Measurements from ENCODE around the gene UBAC2.

UBAC2 gene

DNA sequence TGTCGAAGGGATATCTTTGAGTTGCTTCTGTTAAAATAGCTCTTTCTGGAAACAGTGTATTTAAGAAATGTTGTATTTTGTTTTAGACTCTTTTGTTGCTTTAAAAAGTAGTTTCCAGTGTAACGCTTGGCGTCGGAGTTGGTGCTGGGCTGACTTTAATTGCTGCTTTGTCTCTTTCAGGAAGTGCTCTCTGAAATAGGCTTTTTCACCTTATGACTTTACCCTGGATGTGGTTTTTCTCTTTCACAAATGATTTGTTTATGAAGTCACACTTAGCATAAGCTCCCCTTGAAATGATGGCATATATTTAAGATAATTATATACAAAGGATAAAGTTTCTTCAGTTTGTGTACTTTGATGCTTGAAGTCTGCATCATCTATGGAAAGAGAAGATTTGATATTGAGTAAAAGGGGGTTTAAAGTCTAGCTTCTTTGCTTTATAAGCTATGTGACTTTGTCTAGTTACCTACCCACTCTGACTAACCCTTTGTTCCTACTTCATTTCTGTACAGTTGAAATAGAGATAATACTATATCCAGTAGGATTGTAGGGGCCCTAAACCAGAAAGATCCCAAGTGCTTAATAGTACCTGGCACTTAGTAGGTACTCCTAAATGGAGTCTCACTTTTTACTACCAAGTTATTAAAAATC, 57.7 kb downstream of the UBAC2 start, which contains the start of gene GPR18:
TSS of gene GPR18 (minus strand) at position 170 of the 651 bp plus-strand sequence. CDS start 2,507 bp downstream, outside the sequence.
- TF ChIP-seq EZH2 (IDR thresholded peaks at IDR 0.05; ENCODE audit: borderline replicate concordance, low read depth, low read length, severe bottlenecking): no peak
- no peak for DNase-seq

GRCh38 chr13:99258946-99259345, 58.3 kb downstream of the UBAC2 start:
- no peak overlapping the region for H3K4me2 ChIP-seq (ENCODE audit: insufficient read depth, low read length)
- H3K4me3 ChIP-seq (ENCODE audit: low read depth in 1 of 2, low read length in 2 of 2): no peak overlapping the region
- no peaks in the 10 kb centered on the region for H3K27me3 ChIP-seq (ENCODE audit: insufficient read depth, low read length, poor library complexity)
- 0 out of 2 replicates have a peak, but pooled peaks cover 2% of the 10 kb centered on the region for H3K4me1 ChIP-seq (ENCODE audit: insufficient read depth, low read length)
- peaks cover 3% of the 10 kb centered on the region; the same call in 1 of the 2 replicates for H3K79me2 ChIP-seq (ENCODE audit: insufficient read depth, low read length)
- no peak for TF ChIP-seq EZH2 (IDR thresholded peaks at IDR 0.05; ENCODE audit: borderline replicate concordance, low read depth, low read length, severe bottlenecking)
- no peaks in the 10 kb centered on the region for H4K20me1 ChIP-seq (ENCODE audit: insufficient read depth, low read length)
- ATAC-seq (ENCODE audit: insufficient read depth, low read depth) (no peak), DNase-seq (no peak)
- peaks cover 41% of the 10 kb centered on the region for H3K36me3 ChIP-seq (ENCODE audit: insufficient read depth, low read length)
- no peak overlapping the region for H2AFZ ChIP-seq (ENCODE audit: low read depth, low read length)
- H3K9me3 ChIP-seq (ENCODE audit: insufficient read depth, low read length, severe bottlenecking): no peaks in the 10 kb centered on the region
- H3K27ac ChIP-seq (ENCODE audit: low read length): no peak overlapping the region
- H3K9ac ChIP-seq (ENCODE audit: low read depth, low read length): no peak overlapping the region

More for the DNA sequence above, 57.7 kb downstream of the UBAC2 start, which contains the start of gene GPR18:
- Histone ChIP-seq H3K4me1 (ENCODE audit: insufficient read depth, low read length) (0 out of 2 replicates have a peak, but pooled peaks cover 2% of the 10 kb centered on the region), H3K27ac (ENCODE audit: low read length) (no peak within 1 kb of the TSS), H3K9me3 (ENCODE audit: insufficient read depth, low read length, severe bottlenecking) (no peaks in the 10 kb centered on the region), H3K9ac (ENCODE audit: low read depth, low read length) (no peak within 1 kb of the TSS), H3K36me3 (ENCODE audit: insufficient read depth, low read length) (peaks cover 37% of the 10 kb centered on the region), H3K27me3 (ENCODE audit: insufficient read depth, low read length, poor library complexity) (no peaks in the 10 kb centered on the region), H3K79me2 (ENCODE audit: insufficient read depth, low read length) (peaks cover 3% of the 10 kb centered on the region; the same call in 1 of the 2 replicates), H4K20me1 (ENCODE audit: insufficient read depth, low read length) (no peaks in the 10 kb centered on the region), H3K4me3 (ENCODE audit: low read depth in 1 of 2, low read length in 2 of 2) (no peak within 1 kb of the TSS), H2AFZ (ENCODE audit: low read depth, low read length) (no peak within 1 kb of the TSS), H3K4me2 (ENCODE audit: insufficient read depth, low read length) (no peak within 1 kb of the TSS)
- ATAC-seq (ENCODE audit: insufficient read depth, low read depth): peak; percentile 73

- Histone ChIP-seq H3K4me1 (ENCODE audit: insufficient read depth, low read length) (0 out of 2 replicates have a peak, but pooled peaks cover 2% of the 10 kb centered on the region), H3K9ac (ENCODE audit: low read depth, low read length) (no peak overlapping the region), H2AFZ (ENCODE audit: low read depth, low read length) (no peak overlapping the region), H3K4me2 (ENCODE audit: insufficient read depth, low read length) (no peak overlapping the region), H4K20me1 (ENCODE audit: insufficient read depth, low read length) (peaks cover 2% of the 10 kb centered on the region; the same call in 1 of the 2 replicates), H3K27ac (ENCODE audit: low read length) (no peak overlapping the region), H3K27me3 (ENCODE audit: insufficient read depth, low read length, poor library complexity) (no peaks in the 10 kb centered on the region), H3K9me3 (ENCODE audit: insufficient read depth, low read length, severe bottlenecking) (no peaks in the 10 kb centered on the region), H3K79me2 (ENCODE audit: insufficient read depth, low read length) (peaks cover 3% of the 10 kb centered on the region; the same call in 1 of the 2 replicates), H3K4me3 (ENCODE audit: low read depth in 1 of 2, low read length in 2 of 2) (no peak overlapping the region), H3K36me3 (ENCODE audit: insufficient read depth, low read length) (peaks cover 35% of the 10 kb centered on the region)
- DNase-seq (no peak), ATAC-seq (ENCODE audit: insufficient read depth, low read depth) (no peak)
- TF ChIP-seq CTCF (IDR thresholded peaks at IDR 0.05; ENCODE audit: borderline replicate concordance, extremely low read depth, low read length, poor library complexity, severe bottlenecking) (no peak), EZH2 (IDR thresholded peaks at IDR 0.05; ENCODE audit: borderline replicate concordance, low read depth, low read length, severe bottlenecking) (no peak)
Observed at GRCh38 chr13:99260216-99260615, 59.6 kb downstream of the UBAC2 start.

- no peak overlapping the region for H3K9ac ChIP-seq (ENCODE audit: low read depth, low read length)
- ATAC-seq (ENCODE audit: insufficient read depth, low read depth) (no peak), DNase-seq (no peak)
- TF ChIP-seq EZH2 (IDR thresholded peaks at IDR 0.05; ENCODE audit: borderline replicate concordance, low read depth, low read length, severe bottlenecking) (no peak), CTCF (IDR thresholded peaks at IDR 0.05; ENCODE audit: borderline replicate concordance, extremely low read depth, low read length, poor library complexity, severe bottlenecking) (no peak)
- H2AFZ ChIP-seq (ENCODE audit: low read depth, low read length): no peak overlapping the region
- no peak overlapping the region for H3K4me3 ChIP-seq (ENCODE audit: low read depth in 1 of 2, low read length in 2 of 2)
- H3K36me3 ChIP-seq (ENCODE audit: insufficient read depth, low read length): peaks cover 28% of the 10 kb centered on the region; the same call in 1 of the 2 replicates
- peaks cover 7% of the 10 kb centered on the region; the same call in 1 of the 2 replicates for H3K79me2 ChIP-seq (ENCODE audit: insufficient read depth, low read length)
- H3K4me1 ChIP-seq (ENCODE audit: insufficient read depth, low read length): 0 out of 2 replicates have a peak, but pooled peaks cover 2% of the 10 kb centered on the region
- no peak overlapping the region for H3K27ac ChIP-seq (ENCODE audit: low read length)
- no peak overlapping the region for H3K4me2 ChIP-seq (ENCODE audit: insufficient read depth, low read length)
- H3K9me3 ChIP-seq (ENCODE audit: insufficient read depth, low read length, severe bottlenecking): no peaks in the 10 kb centered on the region
- H3K27me3 ChIP-seq (ENCODE audit: insufficient read depth, low read length, poor library complexity): no peaks in the 10 kb centered on the region
- peaks cover 2% of the 10 kb centered on the region; the same call in 1 of the 2 replicates for H4K20me1 ChIP-seq (ENCODE audit: insufficient read depth, low read length)
Observed at GRCh38 chr13:99261059-99261458, 60.4 kb downstream of the UBAC2 start.

Data from DND-41 (cell line).